ENCODE measurements around the gene AP2M1. TPM values are rescaled to one million over a fixed set of nuclear protein-coding genes. Genes with fewer than 3 reads are reported as not detected.

The AP2M1 gene
- polyA plus RNA-seq, 1 donor = 286 TPM

DNA sequence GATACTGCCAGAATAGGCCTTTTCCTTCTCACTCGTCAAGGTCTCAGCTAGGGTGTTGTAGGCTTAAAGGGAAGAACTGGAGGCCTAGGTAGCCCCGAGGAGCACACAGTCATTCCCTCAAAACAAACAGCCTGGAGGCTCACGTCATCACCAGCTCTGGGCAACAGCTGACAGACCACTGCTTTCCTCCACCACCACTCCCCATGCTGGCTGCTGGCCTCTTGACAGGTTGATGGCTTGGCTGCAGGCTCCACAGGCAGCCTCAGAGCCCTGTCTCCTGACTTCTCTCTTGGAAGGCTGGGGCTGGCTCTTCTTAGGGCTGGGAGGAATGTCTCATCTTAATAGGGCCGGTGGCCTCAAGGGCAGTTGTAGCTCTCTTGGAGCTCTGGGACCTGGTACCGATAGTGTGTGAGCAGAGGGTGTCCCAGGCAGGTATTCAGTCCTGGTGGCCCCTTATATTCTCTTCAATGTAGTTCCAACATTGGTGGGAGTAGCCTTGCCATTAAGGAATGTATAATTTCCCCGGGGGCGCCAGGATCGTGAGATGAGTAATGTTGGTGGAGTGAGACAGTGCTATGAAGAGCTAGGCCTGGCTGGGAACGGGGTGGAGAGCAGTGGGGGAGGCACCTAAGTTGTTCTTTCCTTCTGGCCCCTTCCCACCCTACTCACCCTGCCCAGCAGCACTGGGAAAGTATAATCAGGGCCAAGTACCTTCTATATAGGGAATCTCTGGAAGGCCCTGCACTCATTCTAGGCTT, 6.1 kb upstream of the AP2M1 start:
- Histone ChIP-seq H3K27me3 (ENCODE audit: control insufficient read depth, insufficient read depth, low read length) (no peaks in the 10 kb centered on the region), H3K4me1 (ENCODE audit: control insufficient read depth, insufficient read depth, low read length) (no peaks in the 10 kb centered on the region), H3K9me3 (ENCODE audit: control insufficient read depth, low read depth, low read length) (no peaks in the 10 kb centered on the region), H3K36me3 (ENCODE audit: control insufficient read depth, insufficient read depth, low read length) (peaks cover 87% of the 10 kb centered on the region), H3K27ac (ENCODE audit: low read length) (no peak overlapping the region), H3K4me3 (ENCODE audit: low read length) (no peak overlapping the region)
- no peak for DNase-seq
- WGBS (ENCODE audit: insufficient coverage, low lambda C conversion rate) = no CpG with 5 or more reads among the region's 9 CpGs

DNA sequence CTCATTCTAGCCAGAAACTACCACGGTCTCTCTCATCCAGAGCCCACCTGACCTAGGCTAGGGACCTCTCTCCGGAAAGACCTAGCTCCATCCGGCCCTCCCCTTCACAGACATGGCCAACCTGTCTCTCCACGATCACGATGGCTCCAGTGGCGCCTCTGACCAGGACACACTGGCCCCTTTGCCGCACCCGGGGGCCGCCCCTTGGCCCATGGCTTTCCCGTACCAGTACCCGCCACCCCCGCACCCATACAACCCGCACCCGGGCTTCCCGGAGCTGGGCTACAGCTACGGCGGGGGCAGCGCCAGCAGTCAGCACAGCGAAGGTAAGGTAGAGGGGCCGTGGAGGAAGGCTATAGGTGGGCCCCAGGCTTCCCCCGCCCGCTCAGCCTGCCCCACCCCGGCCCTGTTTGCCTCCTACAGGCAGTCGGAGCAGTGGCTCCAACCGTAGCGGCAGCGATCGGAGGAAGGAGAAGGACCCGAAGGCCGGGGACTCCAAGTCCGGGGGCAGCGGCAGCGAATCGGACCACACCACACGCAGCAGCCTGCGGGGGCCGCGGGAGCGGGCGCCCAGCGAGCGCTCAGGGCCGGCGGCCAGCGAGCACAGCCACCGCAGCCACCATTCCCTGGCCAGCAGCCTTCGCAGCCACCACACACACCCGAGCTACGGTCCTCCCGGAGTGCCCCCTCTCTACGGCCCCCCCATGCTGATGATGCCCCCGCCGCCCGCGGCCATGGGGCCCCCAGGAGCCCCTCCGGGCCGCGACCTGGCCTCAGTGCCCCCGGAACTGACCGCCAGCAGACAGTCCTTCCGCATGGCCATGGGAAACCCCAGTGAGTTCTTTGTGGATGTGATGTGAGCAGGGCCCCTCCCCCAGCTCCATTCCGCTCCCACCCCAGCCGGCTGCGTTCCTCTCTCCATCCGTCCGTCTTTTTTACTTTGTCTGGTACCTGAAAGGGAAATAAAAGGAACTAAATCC, 4.5 kb upstream of the AP2M1 start:
- H3K9me3 ChIP-seq (ENCODE audit: control insufficient read depth, low read depth, low read length) = no peaks in the 10 kb centered on the region
- no peaks in the 10 kb centered on the region for H3K4me1 ChIP-seq (ENCODE audit: control insufficient read depth, insufficient read depth, low read length)
- no peaks in the 10 kb centered on the region for H3K27me3 ChIP-seq (ENCODE audit: control insufficient read depth, insufficient read depth, low read length)
- WGBS (ENCODE audit: insufficient coverage, low lambda C conversion rate) = no CpG with 5 or more reads among the region's 66 CpGs
- H3K4me3 ChIP-seq (ENCODE audit: low read length) = no peak overlapping the region
- DNase-seq = no peak
- no peak overlapping the region for H3K27ac ChIP-seq (ENCODE audit: low read length)
- H3K36me3 ChIP-seq (ENCODE audit: control insufficient read depth, insufficient read depth, low read length) = peaks cover 70% of the 10 kb centered on the region

DNA sequence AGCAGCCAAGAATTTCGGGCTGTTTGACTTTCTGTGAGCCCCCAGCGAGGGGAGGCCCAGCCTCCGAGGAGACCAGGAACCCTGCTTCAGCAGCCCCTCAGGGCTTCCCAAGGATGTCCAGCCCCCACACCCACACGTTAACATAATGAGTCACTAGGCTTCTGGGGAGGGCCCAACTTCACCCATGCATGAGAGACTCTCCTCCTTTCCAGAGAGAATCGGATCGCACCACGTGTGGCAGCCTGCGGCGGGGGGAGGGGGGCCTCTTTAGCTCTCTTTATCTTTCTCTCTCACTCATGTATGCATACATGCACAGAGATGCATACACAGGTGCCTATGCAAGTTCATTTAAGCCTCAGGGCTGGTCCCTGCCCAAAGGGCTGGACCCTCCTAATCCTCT, 3.1 kb upstream of the AP2M1 start:
- no peak for DNase-seq
- H3K4me1 ChIP-seq (ENCODE audit: control insufficient read depth, insufficient read depth, low read length) = peaks cover 7% of the 10 kb centered on the region
- H3K27me3 ChIP-seq (ENCODE audit: control insufficient read depth, insufficient read depth, low read length) = no peaks in the 10 kb centered on the region
- H3K4me3 ChIP-seq (ENCODE audit: low read length) = no peak overlapping the region
- no peaks in the 10 kb centered on the region for H3K9me3 ChIP-seq (ENCODE audit: control insufficient read depth, low read depth, low read length)
- WGBS (ENCODE audit: insufficient coverage, low lambda C conversion rate) = no CpG with 5 or more reads among the region's 9 CpGs
- no peak overlapping the region for H3K27ac ChIP-seq (ENCODE audit: low read length)
- H3K36me3 ChIP-seq (ENCODE audit: control insufficient read depth, insufficient read depth, low read length) = peaks cover 57% of the 10 kb centered on the region

DNA sequence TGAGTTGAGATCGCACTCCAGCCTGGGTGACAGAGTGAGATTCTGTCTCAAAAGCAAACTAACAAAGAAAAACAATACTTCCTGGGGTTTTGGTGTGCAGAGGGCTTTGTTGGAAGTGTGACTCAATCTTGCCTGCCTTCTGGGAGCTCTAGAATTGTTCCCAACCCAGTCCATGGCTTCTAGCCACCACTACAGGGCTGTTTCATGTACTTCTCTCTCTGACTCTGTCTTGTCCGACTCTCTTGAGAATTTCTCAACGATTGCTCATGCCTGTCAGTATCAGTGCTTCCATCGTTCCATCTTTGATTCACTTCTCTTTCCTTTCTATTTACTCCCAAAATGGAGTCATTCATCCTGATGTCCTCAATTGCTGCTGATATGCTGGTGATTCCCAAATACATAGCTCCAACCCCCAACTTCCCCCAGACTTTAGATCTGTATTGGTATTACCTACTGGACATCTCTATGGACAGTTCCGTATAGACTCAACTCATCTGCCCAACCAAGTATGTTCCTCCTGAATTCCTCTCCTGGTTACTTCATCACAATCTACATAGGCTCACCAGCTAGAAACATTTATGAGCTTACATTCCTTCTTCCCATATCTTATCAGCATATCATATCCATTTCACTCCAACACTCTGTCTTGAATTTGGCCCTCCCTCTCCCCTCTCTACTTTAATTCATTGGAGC, 1.8 kb upstream of the AP2M1 start:
- Histone ChIP-seq H3K4me1 (ENCODE audit: control insufficient read depth, insufficient read depth, low read length) (peaks cover 20% of the 10 kb centered on the region), H3K4me3 (ENCODE audit: low read length) (no peak overlapping the region), H3K9me3 (ENCODE audit: control insufficient read depth, low read depth, low read length) (no peaks in the 10 kb centered on the region), H3K27ac (ENCODE audit: low read length) (no peak overlapping the region), H3K36me3 (ENCODE audit: control insufficient read depth, insufficient read depth, low read length) (peaks cover 55% of the 10 kb centered on the region), H3K27me3 (ENCODE audit: control insufficient read depth, insufficient read depth, low read length) (no peaks in the 10 kb centered on the region)
- no peak for DNase-seq
- WGBS (ENCODE audit: insufficient coverage, low lambda C conversion rate) = 100% methylated on average over 2 of the region's 5 CpGs

DNA sequence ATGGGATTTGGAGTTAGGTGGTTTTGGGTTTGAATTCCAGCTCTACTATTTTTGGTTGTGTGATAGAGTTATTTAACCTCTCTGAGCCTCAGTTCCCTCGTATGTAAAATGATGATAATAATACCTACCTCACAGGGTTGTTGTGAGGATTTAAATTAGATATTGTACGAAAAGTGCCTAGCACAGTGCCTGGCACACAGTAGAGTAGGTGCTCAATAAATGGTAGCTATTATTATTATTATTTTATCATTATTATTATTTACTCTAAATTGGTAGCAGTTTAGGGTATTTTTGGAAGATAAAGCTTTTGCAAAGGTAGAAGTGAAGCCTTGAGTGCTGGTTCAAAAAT, 1.3 kb upstream of the AP2M1 start:
- Histone ChIP-seq H3K36me3 (ENCODE audit: control insufficient read depth, insufficient read depth, low read length) (peaks cover 55% of the 10 kb centered on the region), H3K4me1 (ENCODE audit: control insufficient read depth, insufficient read depth, low read length) (peaks cover 25% of the 10 kb centered on the region), H3K9me3 (ENCODE audit: control insufficient read depth, low read depth, low read length) (no peaks in the 10 kb centered on the region), H3K27ac (ENCODE audit: low read length) (no peak overlapping the region), H3K27me3 (ENCODE audit: control insufficient read depth, insufficient read depth, low read length) (no peaks in the 10 kb centered on the region), H3K4me3 (ENCODE audit: low read length) (no peak overlapping the region)
- 100% methylated on average over 1 of the region's 2 CpGs for WGBS (ENCODE audit: insufficient coverage, low lambda C conversion rate)
- no peak for DNase-seq

DNA sequence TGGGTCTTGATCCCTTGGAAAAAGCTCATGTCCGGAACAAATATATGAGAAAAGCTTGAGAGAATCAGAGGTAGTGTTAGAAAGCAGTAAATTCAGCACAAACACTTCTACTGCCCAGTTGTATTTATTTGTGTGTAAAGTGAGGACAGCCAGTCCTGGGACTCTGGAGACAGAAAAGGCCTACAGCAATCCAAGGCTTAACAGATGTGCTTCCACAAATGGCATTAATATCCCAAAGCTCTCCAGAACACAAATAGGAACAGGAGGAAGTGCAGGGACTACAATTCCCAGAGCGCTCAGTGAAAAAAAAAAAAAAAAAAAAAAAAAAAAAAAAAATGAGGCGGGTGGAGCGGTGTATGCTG, 390 bp upstream of the AP2M1 start:
- Histone ChIP-seq H3K36me3 (ENCODE audit: control insufficient read depth, insufficient read depth, low read length) (peaks cover 55% of the 10 kb centered on the region), H3K27ac (ENCODE audit: low read length) (no peak overlapping the region), H3K9me3 (ENCODE audit: control insufficient read depth, low read depth, low read length) (no peaks in the 10 kb centered on the region), H3K27me3 (ENCODE audit: control insufficient read depth, insufficient read depth, low read length) (no peaks in the 10 kb centered on the region), H3K4me3 (ENCODE audit: low read length) (no peak overlapping the region), H3K4me1 (ENCODE audit: control insufficient read depth, insufficient read depth, low read length) (peaks cover 32% of the 10 kb centered on the region)
- no peak for DNase-seq
- 0% methylated on average over 1 of the region's 4 CpGs for WGBS (ENCODE audit: insufficient coverage, low lambda C conversion rate)

DNA sequence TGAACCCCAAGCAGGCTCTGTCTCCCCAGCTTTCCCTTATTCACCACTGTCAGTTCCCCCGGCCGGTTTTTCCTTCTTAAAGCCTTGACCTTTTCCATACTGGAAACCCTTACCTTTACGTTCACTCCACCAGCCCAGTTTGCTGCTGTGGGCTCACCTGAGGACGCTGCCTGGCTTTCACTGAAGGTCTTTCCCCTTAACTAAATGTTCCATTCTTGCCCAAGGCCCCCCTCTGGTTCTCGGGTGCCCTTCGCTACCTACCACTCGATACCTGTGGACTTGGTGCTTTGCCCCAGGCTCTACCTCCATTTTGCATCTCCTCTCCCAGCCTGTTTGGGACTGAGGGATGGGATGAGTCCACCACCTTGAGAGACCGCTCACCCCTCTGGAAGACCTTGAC, 851 bp downstream of the AP2M1 start:
- Histone ChIP-seq H3K27ac (ENCODE audit: low read length) (peak overlapping the region; percentile 92), H3K4me3 (ENCODE audit: low read length) (peak overlapping the region; percentile 99), H3K9me3 (ENCODE audit: control insufficient read depth, low read depth, low read length) (no peaks in the 10 kb centered on the region), H3K36me3 (ENCODE audit: control insufficient read depth, insufficient read depth, low read length) (peaks cover 57% of the 10 kb centered on the region), H3K4me1 (ENCODE audit: control insufficient read depth, insufficient read depth, low read length) (peaks cover 32% of the 10 kb centered on the region), H3K27me3 (ENCODE audit: control insufficient read depth, insufficient read depth, low read length) (no peaks in the 10 kb centered on the region)
- peak in 1 of 2 donors; percentile 26 for DNase-seq
- WGBS (ENCODE audit: insufficient coverage, low lambda C conversion rate) = no CpG with 5 or more reads among the region's 8 CpGs

DNA sequence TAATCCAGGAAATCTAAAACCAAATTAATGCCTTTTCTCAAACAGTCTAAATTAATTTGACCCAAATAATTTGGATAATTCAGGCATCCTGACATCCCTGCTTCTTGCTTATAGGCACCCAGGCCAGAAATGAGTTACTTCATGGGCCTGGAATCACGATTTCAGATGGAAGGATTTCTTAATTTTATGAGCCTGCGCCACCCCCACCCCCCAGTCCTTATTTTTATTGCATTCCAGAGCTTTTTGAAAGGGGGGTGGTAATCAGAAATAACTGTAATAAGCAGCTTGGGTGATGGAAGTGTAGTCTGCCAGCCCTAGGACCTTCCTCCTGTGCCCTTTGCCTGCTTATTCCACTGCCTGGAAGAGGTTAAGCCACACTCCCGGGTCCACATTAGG, 1.3 kb downstream of the AP2M1 start:
- Histone ChIP-seq H3K4me1 (ENCODE audit: control insufficient read depth, insufficient read depth, low read length) (peaks cover 32% of the 10 kb centered on the region), H3K36me3 (ENCODE audit: control insufficient read depth, insufficient read depth, low read length) (peaks cover 57% of the 10 kb centered on the region)

DNA sequence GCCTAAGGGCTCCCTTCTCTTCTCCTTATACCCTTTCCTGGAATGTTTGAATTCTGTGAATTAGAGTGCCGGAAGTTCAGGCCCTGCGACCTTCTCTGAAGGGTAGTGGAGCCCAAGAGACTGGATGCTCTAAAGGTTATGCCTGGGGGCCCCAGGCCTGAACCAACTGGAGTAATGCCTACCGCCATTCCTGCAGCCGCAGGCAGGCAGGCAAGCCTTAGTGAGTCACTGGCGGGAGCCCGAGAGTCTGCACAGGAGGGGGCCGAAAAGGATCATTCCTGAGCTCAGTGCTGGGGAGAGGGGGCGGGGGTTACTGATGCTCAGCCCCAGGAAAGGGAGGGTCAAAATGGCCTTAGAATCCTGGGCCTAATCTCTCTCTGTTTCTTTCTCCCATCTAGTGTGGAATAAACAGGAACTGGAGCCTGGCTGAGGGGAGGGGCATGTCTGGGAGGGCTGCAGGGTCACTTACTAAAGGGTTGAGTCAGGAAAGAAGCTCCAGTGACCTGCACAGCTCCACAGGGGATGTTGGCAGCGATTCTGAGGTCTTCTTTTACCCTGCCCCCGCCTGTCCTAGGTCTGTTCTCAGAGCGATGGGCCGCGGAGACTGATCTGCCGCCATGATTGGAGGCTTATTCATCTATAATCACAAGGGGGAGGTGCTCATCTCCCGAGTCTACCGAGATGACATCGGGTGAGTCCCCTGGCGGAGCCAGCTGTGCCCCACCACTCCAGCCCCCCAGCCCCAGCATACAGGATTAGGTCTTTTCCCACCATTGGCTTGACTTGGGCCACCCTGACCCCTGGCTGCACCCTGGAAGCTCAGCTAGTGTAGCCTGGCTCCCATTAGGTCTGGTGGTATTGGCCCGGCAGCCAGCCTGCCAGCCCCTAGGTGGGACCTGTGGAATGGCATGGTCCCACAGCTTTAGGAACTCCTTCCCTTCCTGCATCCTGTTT, 2.0 kb downstream of the AP2M1 start:
- Histone ChIP-seq H3K36me3 (ENCODE audit: control insufficient read depth, insufficient read depth, low read length) (peaks cover 57% of the 10 kb centered on the region), H3K4me3 (ENCODE audit: low read length) (peak overlapping the region; percentile 99), H3K27ac (ENCODE audit: low read length) (peak overlapping the region; percentile 92), H3K4me1 (ENCODE audit: control insufficient read depth, insufficient read depth, low read length) (peaks cover 32% of the 10 kb centered on the region), H3K27me3 (ENCODE audit: control insufficient read depth, insufficient read depth, low read length) (no peaks in the 10 kb centered on the region), H3K9me3 (ENCODE audit: control insufficient read depth, low read depth, low read length) (no peaks in the 10 kb centered on the region)
- no CpG with 5 or more reads among the region's 19 CpGs for WGBS (ENCODE audit: insufficient coverage, low lambda C conversion rate)
- DNase-seq = peak; percentile 43 to 70

More for the DNA sequence above, 1.3 kb downstream of the AP2M1 start:
- Histone ChIP-seq H3K27ac (ENCODE audit: low read length) (peak overlapping the region; percentile 92), H3K9me3 (ENCODE audit: control insufficient read depth, low read depth, low read length) (no peaks in the 10 kb centered on the region), H3K4me3 (ENCODE audit: low read length) (peak overlapping the region; percentile 99), H3K27me3 (ENCODE audit: control insufficient read depth, insufficient read depth, low read length) (no peaks in the 10 kb centered on the region)
- WGBS (ENCODE audit: insufficient coverage, low lambda C conversion rate) = no CpG with 5 or more reads among the region's 3 CpGs
- DNase-seq = no peak

All from large intestine (tissue), 3 donors.